ENCODE data around the gene BACH1.

The BACH1 gene

DNA sequence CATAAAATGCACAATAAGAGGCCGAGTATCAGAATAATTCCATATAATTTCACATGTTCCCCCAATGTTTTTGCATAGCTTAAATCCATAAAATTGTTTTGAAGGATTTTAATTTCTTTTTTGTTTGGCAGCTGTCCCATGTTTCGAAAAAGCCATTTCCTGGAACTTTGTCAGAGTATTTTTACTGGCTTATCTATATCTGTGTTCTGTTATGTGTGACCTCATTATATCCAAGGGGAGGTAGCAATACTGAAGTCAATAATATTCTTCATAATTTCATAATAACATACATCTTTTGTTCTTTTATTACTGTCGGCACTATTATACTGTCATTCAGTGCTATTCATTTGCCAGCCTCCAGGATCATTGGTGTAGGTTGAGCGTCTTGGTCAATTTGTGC, 9.4 kb upstream of the BACH1 start:
- H3K9ac ChIP-seq (ENCODE audit: low read depth in 1 of 2, low read length in 2 of 2): no peak overlapping the region
- H3K27me3 ChIP-seq (ENCODE audit: control insufficient read depth in 2 of 2, insufficient read depth in 2 of 2, low read length in 2 of 2): no peaks in the 10 kb centered on the region
- no peaks in the 10 kb centered on the region for H3K9me3 ChIP-seq (ENCODE audit: control insufficient read depth in 2 of 2, low read length in 2 of 2)
- no peak overlapping the region for H3K4me3 ChIP-seq (ENCODE audit: low read length in 2 of 2)
- H3K36me3 ChIP-seq (ENCODE audit: control insufficient read depth in 2 of 2, insufficient read depth in 2 of 2, low read length in 2 of 2): no peaks in the 10 kb centered on the region
- H3K4me1 ChIP-seq (ENCODE audit: control insufficient read depth in 2 of 2, insufficient read depth in 2 of 2, low read length in 2 of 2): peaks cover 0 to under 1% of the 10 kb centered on the region in 2 donors
- H3K27ac ChIP-seq (ENCODE audit: low read depth in 2 of 2, low read length in 2 of 2): no peak overlapping the region

DNA sequence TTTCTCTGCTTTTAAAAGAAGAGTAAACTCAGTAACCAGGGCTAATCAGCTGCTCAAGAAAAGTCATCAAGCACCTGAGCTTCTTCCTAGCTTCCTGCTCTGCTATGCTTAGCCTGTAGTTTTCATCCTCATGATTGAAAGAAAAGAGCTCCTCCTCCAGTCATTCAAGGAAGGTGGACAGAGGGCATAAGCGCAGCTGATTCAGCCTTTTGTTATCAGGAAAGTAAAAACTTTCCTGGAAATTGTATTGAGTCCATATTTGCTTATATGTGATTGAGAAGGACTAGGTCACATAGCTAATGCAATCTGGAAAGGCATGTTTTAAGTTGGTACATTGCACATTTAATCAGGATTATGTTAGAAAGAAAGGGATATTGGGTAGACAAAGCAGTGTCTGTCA, 8.5 kb upstream of the BACH1 start:
- Histone ChIP-seq H3K27ac (ENCODE audit: low read depth in 2 of 2, low read length in 2 of 2) (no peak overlapping the region), H3K4me3 (ENCODE audit: low read length in 2 of 2) (no peak overlapping the region), H3K9me3 (ENCODE audit: control insufficient read depth in 2 of 2, low read length in 2 of 2) (no peaks in the 10 kb centered on the region), H3K36me3 (ENCODE audit: control insufficient read depth in 2 of 2, insufficient read depth in 2 of 2, low read length in 2 of 2) (no peaks in the 10 kb centered on the region), H3K4me1 (ENCODE audit: control insufficient read depth in 2 of 2, insufficient read depth in 2 of 2, low read length in 2 of 2) (peaks cover 3 to 5% of the 10 kb centered on the region in 2 donors), H3K9ac (ENCODE audit: low read depth in 1 of 2, low read length in 2 of 2) (no peak overlapping the region), H3K27me3 (ENCODE audit: control insufficient read depth in 2 of 2, insufficient read depth in 2 of 2, low read length in 2 of 2) (no peaks in the 10 kb centered on the region)

DNA sequence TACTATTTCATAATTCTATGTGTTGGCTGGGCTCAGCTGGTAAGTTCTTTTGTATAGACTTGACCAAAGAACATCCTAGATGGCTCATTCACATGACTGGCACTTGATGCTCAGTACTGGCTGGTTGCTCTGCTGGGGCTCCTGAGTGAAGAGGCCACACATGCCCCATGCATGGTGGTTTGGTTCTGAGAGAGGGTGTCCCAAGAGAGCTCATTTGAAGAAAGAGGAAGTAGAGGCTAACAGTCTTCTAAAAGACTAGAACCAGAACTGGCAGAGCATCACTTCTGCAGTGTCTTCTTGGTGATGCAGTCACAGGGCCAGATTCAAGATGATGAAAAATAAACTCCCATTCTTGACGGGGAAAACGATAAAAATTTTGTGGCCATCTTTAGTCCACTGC, 5.2 kb upstream of the BACH1 start:
- H3K27ac ChIP-seq (ENCODE audit: low read depth in 2 of 2, low read length in 2 of 2): no peak overlapping the region
- H3K36me3 ChIP-seq (ENCODE audit: control insufficient read depth in 2 of 2, insufficient read depth in 2 of 2, low read length in 2 of 2): no peaks in the 10 kb centered on the region
- peaks cover 3 to 13% of the 10 kb centered on the region in 2 donors for H3K4me1 ChIP-seq (ENCODE audit: control insufficient read depth in 2 of 2, insufficient read depth in 2 of 2, low read length in 2 of 2)
- no peaks in the 10 kb centered on the region for H3K9me3 ChIP-seq (ENCODE audit: control insufficient read depth in 2 of 2, low read length in 2 of 2)
- H3K9ac ChIP-seq (ENCODE audit: low read depth in 1 of 2, low read length in 2 of 2): no peak overlapping the region
- H3K27me3 ChIP-seq (ENCODE audit: control insufficient read depth in 2 of 2, insufficient read depth in 2 of 2, low read length in 2 of 2): no peaks in the 10 kb centered on the region
- H3K4me3 ChIP-seq (ENCODE audit: low read length in 2 of 2): no peak overlapping the region

DNA sequence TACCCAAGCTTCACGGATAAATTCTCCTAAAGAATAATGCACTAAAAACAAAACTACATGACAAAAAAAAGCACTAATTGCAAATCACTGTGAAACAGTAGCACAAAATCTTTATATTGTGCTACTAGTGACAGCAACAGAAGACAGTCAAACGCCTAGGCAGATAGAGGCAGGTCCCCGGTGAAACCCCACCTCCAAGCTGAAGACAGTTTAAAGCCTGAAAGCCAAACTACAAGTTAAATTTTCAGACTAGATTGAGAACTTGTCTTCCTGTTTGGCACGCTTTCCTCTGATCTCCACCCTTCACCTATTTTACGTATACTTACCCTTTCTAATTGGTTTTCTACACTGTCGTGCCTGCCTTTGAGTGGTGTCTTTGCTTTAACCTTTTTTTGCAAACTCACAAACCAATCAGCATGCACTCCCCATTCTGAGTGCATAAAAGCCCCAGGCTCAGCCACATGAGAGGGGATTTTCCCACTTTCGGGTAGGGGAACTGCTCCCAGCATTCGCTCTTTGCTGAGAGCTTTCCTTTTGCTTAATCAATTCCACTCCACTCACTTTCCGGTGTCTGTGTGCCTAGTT, 3.6 kb upstream of the BACH1 start:
- Histone ChIP-seq H3K4me3 (ENCODE audit: low read length in 2 of 2) (no peak overlapping the region), H3K9me3 (ENCODE audit: control insufficient read depth in 2 of 2, low read length in 2 of 2) (no peaks in the 10 kb centered on the region), H3K27ac (ENCODE audit: low read depth in 2 of 2, low read length in 2 of 2) (no peak overlapping the region), H3K36me3 (ENCODE audit: control insufficient read depth in 2 of 2, insufficient read depth in 2 of 2, low read length in 2 of 2) (no peaks in the 10 kb centered on the region), H3K4me1 (ENCODE audit: control insufficient read depth in 2 of 2, insufficient read depth in 2 of 2, low read length in 2 of 2) (peaks cover 3 to 21% of the 10 kb centered on the region in 2 donors), H3K27me3 (ENCODE audit: control insufficient read depth in 2 of 2, insufficient read depth in 2 of 2, low read length in 2 of 2) (no peaks in the 10 kb centered on the region), H3K9ac (ENCODE audit: low read depth in 1 of 2, low read length in 2 of 2) (no peak overlapping the region)

DNA sequence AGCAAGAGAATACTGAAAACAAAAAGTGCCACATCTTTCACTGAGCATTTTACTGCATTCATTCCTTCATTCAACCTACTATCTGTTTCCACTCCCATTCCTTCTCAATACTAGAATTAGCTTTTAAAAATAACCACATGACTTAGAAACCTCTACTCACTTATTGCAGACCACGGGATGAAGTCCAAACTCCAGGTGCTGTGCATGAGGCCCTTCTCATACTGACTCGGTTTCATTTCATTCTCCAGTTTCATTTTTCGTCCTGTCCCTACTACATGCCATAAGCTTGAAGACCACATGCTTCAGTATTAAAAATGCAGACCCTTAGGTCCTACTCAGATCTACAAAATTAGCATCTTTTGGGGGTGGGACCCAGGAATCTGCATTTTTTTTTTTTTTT, 2.3 kb upstream of the BACH1 start:
- Histone ChIP-seq H3K9ac (ENCODE audit: low read depth in 1 of 2, low read length in 2 of 2) (no peak overlapping the region), H3K4me3 (ENCODE audit: low read length in 2 of 2) (no peak overlapping the region), H3K4me1 (ENCODE audit: control insufficient read depth in 2 of 2, insufficient read depth in 2 of 2, low read length in 2 of 2) (peaks cover 11 to 26% of the 10 kb centered on the region in 2 donors), H3K36me3 (ENCODE audit: control insufficient read depth in 2 of 2, insufficient read depth in 2 of 2, low read length in 2 of 2) (no peaks in the 10 kb centered on the region), H3K9me3 (ENCODE audit: control insufficient read depth in 2 of 2, low read length in 2 of 2) (no peaks in the 10 kb centered on the region), H3K27ac (ENCODE audit: low read depth in 2 of 2, low read length in 2 of 2) (no peak overlapping the region), H3K27me3 (ENCODE audit: control insufficient read depth in 2 of 2, insufficient read depth in 2 of 2, low read length in 2 of 2) (no peaks in the 10 kb centered on the region)

DNA sequence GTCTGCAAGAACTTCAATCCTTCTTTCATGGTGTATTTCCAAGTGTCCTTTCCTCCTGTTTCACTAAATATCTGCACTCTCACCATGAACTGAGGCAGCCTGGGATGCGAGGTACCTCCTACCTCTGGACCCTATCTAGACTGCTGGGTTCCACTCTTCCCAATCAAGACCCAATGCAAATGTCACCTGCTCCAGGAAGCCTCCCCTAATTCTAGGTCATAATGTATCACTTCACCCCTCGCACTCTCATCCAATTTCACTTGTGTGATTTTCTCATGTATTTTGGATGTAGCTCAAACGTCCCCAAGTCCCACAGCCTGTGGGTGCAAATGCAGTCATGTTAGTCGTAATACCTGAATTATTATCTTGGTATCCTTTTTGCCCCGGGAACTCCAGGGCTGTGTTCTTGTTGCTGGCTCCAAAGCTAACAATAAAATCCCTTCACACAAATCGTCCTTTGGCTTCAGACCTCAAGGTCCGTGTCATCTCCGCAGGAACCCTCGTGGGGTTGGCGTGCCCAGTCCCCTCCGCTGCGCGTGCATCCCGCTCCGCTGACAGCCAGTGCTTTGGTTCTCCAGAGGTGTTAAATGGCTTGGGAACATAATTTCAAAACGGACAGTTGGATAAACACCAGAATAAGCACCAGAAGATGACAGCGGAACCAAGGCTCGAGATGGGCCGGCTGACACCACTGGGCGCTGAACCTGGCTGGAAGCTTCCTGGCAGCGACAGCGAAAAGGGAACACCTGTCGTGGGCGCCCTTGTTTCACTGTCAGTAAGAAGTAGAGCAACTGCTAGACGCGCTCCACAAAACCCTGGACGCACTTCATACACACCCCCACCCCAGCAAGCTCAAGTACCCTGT, 1.0 kb upstream of the BACH1 start:
- peak overlapping the region in 1 of 2 donors; percentile 16 for H3K9ac ChIP-seq (ENCODE audit: low read depth in 1 of 2, low read length in 2 of 2)

DNA sequence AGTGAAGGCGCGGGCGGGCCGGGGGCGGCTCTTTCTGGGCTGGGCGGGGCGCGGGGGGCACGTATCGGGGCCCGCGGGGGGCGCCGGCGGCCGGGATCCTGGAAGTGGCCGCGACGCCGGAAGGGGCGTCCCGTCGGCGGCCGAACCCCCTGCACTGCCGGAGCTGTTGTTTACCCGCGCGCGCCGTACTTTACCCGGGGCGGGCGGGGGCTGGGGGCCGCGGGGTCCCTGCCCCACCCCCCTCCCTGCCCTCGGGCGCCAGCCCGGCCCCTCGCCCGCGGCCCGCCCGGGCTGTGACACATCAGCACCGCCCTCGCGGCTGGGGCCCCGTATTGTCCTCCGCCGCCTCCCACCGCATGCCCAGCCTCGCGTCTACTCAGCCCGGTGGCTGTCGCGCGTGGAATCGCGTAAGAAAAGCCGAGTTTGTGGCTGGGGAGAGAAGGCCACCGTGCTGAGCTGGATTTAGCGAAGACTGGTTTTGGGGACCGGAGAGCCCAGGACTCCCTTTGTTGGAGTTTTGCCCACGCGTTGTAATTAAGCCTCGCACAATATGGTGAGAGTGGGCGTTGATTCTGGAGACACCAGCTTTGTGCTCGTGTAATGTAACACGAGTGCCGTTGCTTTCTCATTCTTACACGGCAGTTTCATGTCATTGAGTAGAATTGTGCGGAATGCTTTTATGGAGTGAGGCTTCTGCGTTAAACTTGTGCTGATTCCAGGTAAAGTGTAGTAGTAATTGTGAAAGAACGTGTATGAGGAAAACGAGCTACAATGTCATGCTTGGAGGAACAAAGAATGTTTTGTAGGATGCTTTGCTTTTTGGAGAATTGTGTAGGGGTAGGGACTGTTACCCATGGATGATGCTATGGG, 559 bp downstream of the BACH1 start:
- peaks cover 25 to 43% of the 10 kb centered on the region in 2 donors for H3K4me1 ChIP-seq (ENCODE audit: control insufficient read depth in 2 of 2, insufficient read depth in 2 of 2, low read length in 2 of 2)
- H3K27ac ChIP-seq (ENCODE audit: low read depth in 2 of 2, low read length in 2 of 2): peak overlapping the region; percentile 79 to 91
- H3K36me3 ChIP-seq (ENCODE audit: control insufficient read depth in 2 of 2, insufficient read depth in 2 of 2, low read length in 2 of 2): no peaks in the 10 kb centered on the region
- H3K9ac ChIP-seq (ENCODE audit: low read depth in 1 of 2, low read length in 2 of 2): peak overlapping the region; percentile 70 to 92
- no peaks in the 10 kb centered on the region for H3K27me3 ChIP-seq (ENCODE audit: control insufficient read depth in 2 of 2, insufficient read depth in 2 of 2, low read length in 2 of 2)
- no peaks in the 10 kb centered on the region for H3K9me3 ChIP-seq (ENCODE audit: control insufficient read depth in 2 of 2, low read length in 2 of 2)
- H3K4me3 ChIP-seq (ENCODE audit: low read length in 2 of 2): peak overlapping the region; percentile 66 to 94

More for the DNA sequence above, 1.0 kb upstream of the BACH1 start:
- H3K4me1 ChIP-seq (ENCODE audit: control insufficient read depth in 2 of 2, insufficient read depth in 2 of 2, low read length in 2 of 2): peaks cover 21 to 35% of the 10 kb centered on the region in 2 donors
- no peaks in the 10 kb centered on the region for H3K9me3 ChIP-seq (ENCODE audit: control insufficient read depth in 2 of 2, low read length in 2 of 2)
- H3K36me3 ChIP-seq (ENCODE audit: control insufficient read depth in 2 of 2, insufficient read depth in 2 of 2, low read length in 2 of 2): no peaks in the 10 kb centered on the region
- peak overlapping the region in 1 of 2 donors; percentile 79 for H3K27ac ChIP-seq (ENCODE audit: low read depth in 2 of 2, low read length in 2 of 2)
- no peaks in the 10 kb centered on the region for H3K27me3 ChIP-seq (ENCODE audit: control insufficient read depth in 2 of 2, insufficient read depth in 2 of 2, low read length in 2 of 2)
- H3K4me3 ChIP-seq (ENCODE audit: low read length in 2 of 2): peak overlapping the region; percentile 66

- Histone ChIP-seq H3K36me3 (ENCODE audit: control insufficient read depth in 2 of 2, insufficient read depth in 2 of 2, low read length in 2 of 2) (no peaks in the 10 kb centered on the region), H3K4me3 (ENCODE audit: low read length in 2 of 2) (peak overlapping the region; percentile 66 to 94), H3K27me3 (ENCODE audit: control insufficient read depth in 2 of 2, insufficient read depth in 2 of 2, low read length in 2 of 2) (no peaks in the 10 kb centered on the region), H3K27ac (ENCODE audit: low read depth in 2 of 2, low read length in 2 of 2) (peak overlapping the region; percentile 79 to 91), H3K9me3 (ENCODE audit: control insufficient read depth in 2 of 2, low read length in 2 of 2) (no peaks in the 10 kb centered on the region), H3K9ac (ENCODE audit: low read depth in 1 of 2, low read length in 2 of 2) (peak overlapping the region; percentile 70 to 92), H3K4me1 (ENCODE audit: control insufficient read depth in 2 of 2, insufficient read depth in 2 of 2, low read length in 2 of 2) (peaks cover 22 to 39% of the 10 kb centered on the region in 2 donors)
Observed at GRCh38 chr21:29299916-29300806, 1.4 kb downstream of the BACH1 start.

GRCh38 chr21:29300807-29301138, 2.1 kb downstream of the BACH1 start:
- peaks cover 22 to 37% of the 10 kb centered on the region in 2 donors for H3K4me1 ChIP-seq (ENCODE audit: control insufficient read depth in 2 of 2, insufficient read depth in 2 of 2, low read length in 2 of 2)
- no peaks in the 10 kb centered on the region for H3K27me3 ChIP-seq (ENCODE audit: control insufficient read depth in 2 of 2, insufficient read depth in 2 of 2, low read length in 2 of 2)
- H3K36me3 ChIP-seq (ENCODE audit: control insufficient read depth in 2 of 2, insufficient read depth in 2 of 2, low read length in 2 of 2): no peaks in the 10 kb centered on the region
- peak overlapping the region; percentile 66 to 94 for H3K4me3 ChIP-seq (ENCODE audit: low read length in 2 of 2)
- H3K9ac ChIP-seq (ENCODE audit: low read depth in 1 of 2, low read length in 2 of 2): peak overlapping the region in 1 of 2 donors; percentile 42
- H3K27ac ChIP-seq (ENCODE audit: low read depth in 2 of 2, low read length in 2 of 2): peak overlapping the region in 1 of 2 donors; percentile 79
- H3K9me3 ChIP-seq (ENCODE audit: control insufficient read depth in 2 of 2, low read length in 2 of 2): no peaks in the 10 kb centered on the region
